GM12878 (cell line): ENCODE data around the gene GNLY. TPM values are rescaled to one million over a fixed set of nuclear protein-coding genes. Genes with fewer than 3 reads are reported as not detected.

Source experiments
- ATAC-seq: fragments of 200-7000 bp; cut with Tn5 transposase; 3 replicates; pipeline ENCODE4 v1.9.1; 2020; ENCODE audit warnings: mild to moderate bottlenecking, moderate library complexity
- BruUV-seq: library from RNA; stranded (reverse); fragments of 400-500 nt; replicated peaks from 2 replicates; lab custom pipeline; 2021; lab: Mats Ljungman, UMichigan
- CTCF ChIA-PET: fragments of 300-600 bp; sonication (Branson Sonifier 250); formaldehyde crosslinking; extraction: SDS; loops from one replicate; lab custom pipeline; 2021; ENCODE audit warnings: inconsistent platforms; lab: Yijun Ruan, JAX
- POLR2A ChIA-PET: fragments of 350-600 bp; formaldehyde crosslinking; extraction: SDS; loops from one replicate; lab custom pipeline; 2021; ENCODE audit warnings: inconsistent platforms; lab: Charles Lee
- RAD21 ChIA-PET: fragments of 300-600 bp; sonication (Branson Sonifier 250); formaldehyde crosslinking; loops from one replicate; lab custom pipeline; 2023; ENCODE audit warnings: antibody characterized with exemption; ENCODE audit not compliant: unreplicated experiment; lab: Charles Lee
- SMC1A ChIA-PET: fragments of 300-600 bp; sonication (Branson Sonifier 250); formaldehyde crosslinking; loops from one replicate; lab custom pipeline; 2023; ENCODE audit not compliant: unreplicated experiment, uncharacterized antibody; lab: Charles Lee
- DNase-seq: peaks from one replicate; pipeline ENCODE4 v3.0.0-alpha.2; 2011; ENCODE audit warnings: low read depth, low spot score
- FAIRE-seq: peaks from 3 replicates; lab custom pipeline; 2011; peaks lifted over from hg19 to GRCh38; lab: Jason Lieb, UNC
- H2AFZ ChIP-seq: 2 replicates; pipeline ENCODE4 v1.6.0; 2011; ENCODE audit warnings: low read depth, low read length, control low read depth; ENCODE audit not compliant: control insufficient read depth
- H3K27ac ChIP-seq: 2 replicates; pipeline ENCODE4 v1.5.1; 2011; ENCODE audit warnings: control low read depth; ENCODE audit not compliant: control insufficient read depth, insufficient read depth
- H3K27me3 ChIP-seq, 2 experiments: replicated peaks in 1 of 2; 2 replicates each; pipeline versions ENCODE4 v1.6.0 to v1.6.1; 2011; ENCODE audit warnings: low read length in 1 of 2; ENCODE audit not compliant: control insufficient read depth in 2 of 2, insufficient read depth in 2 of 2
- H3K36me3 ChIP-seq, 2 experiments: 2 replicates each; pipeline ENCODE4 v1.5.1; 2011; ENCODE audit warnings: low read length in 1 of 2; ENCODE audit not compliant: control insufficient read depth in 2 of 2, insufficient read depth in 2 of 2
- H3K4me1 ChIP-seq: 2 replicates; pipeline ENCODE4 v1.6.1; 2011; ENCODE audit warnings: mild to moderate bottlenecking, low read length, moderate library complexity, mixed read lengths; ENCODE audit not compliant: control insufficient read depth, insufficient read depth
- H3K4me2 ChIP-seq: 2 replicates; pipeline ENCODE4 v1.6.0; 2011; ENCODE audit warnings: control low read depth; ENCODE audit not compliant: control insufficient read depth, insufficient read depth
- H3K4me3 ChIP-seq: fragments of 200-600 bp; sonication (generic); 2 replicates; pipeline ENCODE4 v1.5.1; 2016
- H3K79me2 ChIP-seq: 2 replicates; pipeline ENCODE4 v1.6.0; 2011; ENCODE audit warnings: low read length; ENCODE audit not compliant: control insufficient read depth, insufficient read depth
- H3K9ac ChIP-seq: 2 replicates; pipeline ENCODE4 v1.8.0; 2011; ENCODE audit warnings: low read length, control low read depth, mixed read lengths; ENCODE audit not compliant: control insufficient read depth, insufficient read depth
- H3K9me3 ChIP-seq: replicated peaks from 3 replicates; pipeline ENCODE4 v1.5.1; 2011; ENCODE audit warnings: mild to moderate bottlenecking, low read length; ENCODE audit not compliant: control insufficient read depth, insufficient read depth
- H4K20me1 ChIP-seq: 2 replicates; pipeline ENCODE4 v1.6.0; 2011; ENCODE audit not compliant: control insufficient read depth, insufficient read depth
- BRCA1 ChIP-seq: IDR thresholded peaks from 2 replicates; pipeline ENCODE4 v1.6.1; 2011; ENCODE audit warnings: low read depth, low read length, improper control_type of control experiment
- HDGF ChIP-seq: fragments of 450-650 bp; IDR thresholded peaks from 2 replicates; pipeline ENCODE4 v1.6.1; 2016; ENCODE audit warnings: antibody characterized with exemption
- NR2F1 ChIP-seq: fragments of 450-650 bp; conservative IDR thresholded peaks from 2 replicates; pipeline ENCODE4 v1.6.1; 2017; ENCODE audit warnings: mild to moderate bottlenecking
- SIN3A ChIP-seq: IDR thresholded peaks from 2 replicates; pipeline ENCODE4 v1.6.1; 2012; ENCODE audit warnings: low read depth, low read length, improper control_type of control experiment
- WGBS: methylation state at CpG from one replicate; pipeline ENCODE4 v1.1.6; 2016; ENCODE audit warnings: low lambda C conversion rate; ENCODE audit not compliant: insufficient replicate concordance, insufficient coverage; ENCODE audit errors: missing lambda C conversion rate; 5-methylcytosine and 5-hydroxymethylcytosine counted together
- in situ Hi-C: fragments of 300-500 bp; cut with MboI; formaldehyde crosslinking; loops from 9 replicates; pipeline ENCODE4 v1.14.3; 2018; ENCODE audit warnings: mixed read lengths
- intact Hi-C: fragments of 100-400 bp; cut with micrococcal nuclease; formaldehyde crosslinking; loops from one replicate; pipeline ENCODE4 v1.14.2; 2022; ENCODE audit not compliant: unreplicated experiment
- polyA plus RNA-seq, 11 experiments: library from polyadenylated mRNA; depleted of rRNA in 4 of 11; unstranded in 6 of 11; stranded (reverse) in 5 of 11; fragments of >200 nt; fragmentation: Nextera tagmentation in 4 of 11; fragmentation: Illumina TruSeq in 1 of 11; extraction: Ambion mirVana in 4 of 11; extraction: Trizol in 1 of 11; gene quantifications; 1 replicate in 1 of 11; 2 replicates in 10 of 11; pipeline versions ENCODE4 v1.2.1 to v1.2.3, GENCODE V29; 2011 to 2016; ENCODE audit warnings: inconsistent platforms in 2 of 11, missing spikeins in 2 of 11, low read depth in 1 of 11
- total RNA-seq, 4 experiments: library from RNA; depleted of rRNA in 3 of 4; stranded (reverse); fragments of >200 nt in 3 of 4; fragmentation: Illumina TruSeq in 1 of 4; extraction: Trizol in 1 of 4; gene quantifications; 2 replicates each; pipeline versions ENCODE4 v1.2.1 to v1.2.3, GENCODE V29; 2013 to 2021
- TF ChIP-seq, protein P1 (sequence below): IDR thresholded peaks from 2 replicates; pipeline ENCODE4 v1.6.1; 2011; ENCODE audit warnings: mild to moderate bottlenecking, low read depth, low read length, moderate library complexity; ENCODE audit not compliant: insufficient replicate concordance
- TF ChIP-seq, protein P2 (sequence below): fragments of 450-650 bp; formaldehyde crosslinking; IDR thresholded peaks from 2 replicates; pipeline ENCODE4 v1.5.0; 2022; ENCODE audit warnings: mild to moderate bottlenecking, missing genetic modification characterization

The GNLY gene
- total and polyA plus RNA-seq, 10 of the 15 experiments (the other 5 are each of a cell fraction or from before 2014, with no cell fraction given) = 0.18 to 0.42 TPM; not detected in 8

DNA sequence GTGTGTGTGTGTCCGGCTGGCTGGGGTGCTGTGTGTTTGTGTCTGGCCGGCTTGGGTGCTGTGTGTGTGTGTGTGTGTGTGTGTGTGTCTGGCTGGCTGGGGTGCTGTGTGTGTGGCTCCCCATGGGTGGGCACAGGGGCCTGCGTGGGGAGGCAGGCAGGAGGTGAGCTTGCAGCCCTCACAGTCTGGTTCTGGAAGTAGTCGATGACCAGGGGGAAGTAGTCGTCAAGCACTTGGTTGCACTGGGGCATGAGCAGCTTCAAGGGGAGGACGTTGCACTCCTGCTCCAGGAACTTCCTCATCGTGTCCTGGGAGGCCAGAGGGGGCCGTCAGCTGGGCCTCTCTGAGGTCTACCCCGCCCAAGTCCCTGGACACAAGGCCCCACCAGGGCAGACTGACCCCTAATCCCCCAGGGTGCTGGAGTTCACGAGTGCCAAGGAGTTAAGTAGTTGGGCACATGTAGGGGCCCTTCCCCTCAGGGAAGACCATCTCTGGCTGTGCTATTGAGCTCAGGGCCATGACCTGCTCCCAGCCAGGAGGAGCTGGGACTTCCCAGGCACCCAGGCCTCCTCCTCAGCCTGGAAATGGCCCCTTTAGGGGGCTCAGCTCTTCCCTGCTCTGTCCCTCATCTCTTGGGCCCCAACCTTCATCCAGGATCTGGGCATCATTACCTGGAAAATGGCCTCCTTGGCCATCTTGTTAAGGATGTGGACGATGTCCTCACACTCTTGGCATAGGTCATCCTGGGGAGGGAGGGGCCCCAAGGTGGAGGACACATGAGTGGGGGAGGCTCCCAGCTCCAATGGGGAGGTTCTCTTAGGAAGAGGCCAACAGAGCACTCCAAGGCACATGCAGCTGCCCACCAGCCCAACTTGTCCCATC lies 27.5 kb upstream of the GNLY start:
- CTCF ChIA-PET = interaction anchor here (1.0 kb wide), 2 partner anchors 13 to 38 kb away, joined by 3 to 4 read pairs; no protein-coding TSS in a partner anchor
- RAD21 ChIA-PET = no interaction called here
- Histone ChIP-seq H3K9ac (no peak overlapping the region), H3K36me3 (no peaks in the 10 kb centered on the region), H3K4me1 (peaks cover 3% of the 10 kb centered on the region; the same call in 1 of the 2 replicates), H4K20me1 (no peaks in the 10 kb centered on the region), H3K79me2 (no peaks in the 10 kb centered on the region), H3K4me2 (no peak overlapping the region), H3K4me3 (no peak overlapping the region), H3K27ac (no peak overlapping the region), H3K27me3 (no peaks in the 10 kb centered on the region), H2AFZ (no peak overlapping the region), H3K9me3 (no peaks in the 10 kb centered on the region)
- intact Hi-C loops = no loop called here
- FAIRE-seq (no peak), DNase-seq (no peak), ATAC-seq (no peak)
- TF ChIP-seq, protein P1, sequence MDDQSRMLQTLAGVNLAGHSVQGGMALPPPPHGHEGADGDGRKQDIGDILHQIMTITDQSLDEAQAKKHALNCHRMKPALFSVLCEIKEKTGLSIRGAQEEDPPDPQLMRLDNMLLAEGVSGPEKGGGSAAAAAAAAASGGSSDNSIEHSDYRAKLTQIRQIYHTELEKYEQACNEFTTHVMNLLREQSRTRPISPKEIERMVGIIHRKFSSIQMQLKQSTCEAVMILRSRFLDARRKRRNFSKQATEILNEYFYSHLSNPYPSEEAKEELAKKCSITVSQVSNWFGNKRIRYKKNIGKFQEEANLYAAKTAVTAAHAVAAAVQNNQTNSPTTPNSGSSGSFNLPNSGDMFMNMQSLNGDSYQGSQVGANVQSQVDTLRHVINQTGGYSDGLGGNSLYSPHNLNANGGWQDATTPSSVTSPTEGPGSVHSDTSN = no peak
- no peak for TF ChIP-seq NR2F1
- no peak for TF ChIP-seq SIN3A
- TF ChIP-seq, protein P2, sequence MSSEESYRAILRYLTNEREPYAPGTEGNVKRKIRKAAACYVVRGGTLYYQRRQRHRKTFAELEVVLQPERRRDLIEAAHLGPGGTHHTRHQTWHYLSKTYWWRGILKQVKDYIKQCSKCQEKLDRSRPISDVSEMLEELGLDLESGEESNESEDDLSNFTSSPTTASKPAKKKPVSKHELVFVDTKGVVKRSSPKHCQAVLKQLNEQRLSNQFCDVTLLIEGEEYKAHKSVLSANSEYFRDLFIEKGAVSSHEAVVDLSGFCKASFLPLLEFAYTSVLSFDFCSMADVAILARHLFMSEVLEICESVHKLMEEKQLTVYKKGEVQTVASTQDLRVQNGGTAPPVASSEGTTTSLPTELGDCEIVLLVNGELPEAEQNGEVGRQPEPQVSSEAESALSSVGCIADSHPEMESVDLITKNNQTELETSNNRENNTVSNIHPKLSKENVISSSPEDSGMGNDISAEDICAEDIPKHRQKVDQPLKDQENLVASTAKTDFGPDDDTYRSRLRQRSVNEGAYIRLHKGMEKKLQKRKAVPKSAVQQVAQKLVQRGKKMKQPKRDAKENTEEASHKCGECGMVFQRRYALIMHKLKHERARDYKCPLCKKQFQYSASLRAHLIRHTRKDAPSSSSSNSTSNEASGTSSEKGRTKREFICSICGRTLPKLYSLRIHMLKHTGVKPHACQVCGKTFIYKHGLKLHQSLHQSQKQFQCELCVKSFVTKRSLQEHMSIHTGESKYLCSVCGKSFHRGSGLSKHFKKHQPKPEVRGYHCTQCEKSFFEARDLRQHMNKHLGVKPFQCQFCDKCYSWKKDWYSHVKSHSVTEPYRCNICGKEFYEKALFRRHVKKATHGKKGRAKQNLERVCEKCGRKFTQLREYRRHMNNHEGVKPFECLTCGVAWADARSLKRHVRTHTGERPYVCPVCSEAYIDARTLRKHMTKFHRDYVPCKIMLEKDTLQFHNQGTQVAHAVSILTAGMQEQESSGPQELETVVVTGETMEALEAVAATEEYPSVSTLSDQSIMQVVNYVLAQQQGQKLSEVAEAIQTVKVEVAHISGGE (CRISPR knock-in tag) = no peak
- TF ChIP-seq BRCA1 = no peak
- no peak for TF ChIP-seq HDGF
- no TSS peak for BruUV-seq
- WGBS = 40% methylated on average over 7 of the region's 11 CpGs
- SMC1A ChIA-PET = interaction anchor here (1.0 kb wide), 1 partner anchor 36 kb away, joined by 3 read pairs; no protein-coding TSS in a partner anchor
- in situ Hi-C loops = no loop called here
- POLR2A ChIA-PET = no interaction called here
